ENCODE data around the gene TNFSF10.

TNFSF10 gene

DNA sequence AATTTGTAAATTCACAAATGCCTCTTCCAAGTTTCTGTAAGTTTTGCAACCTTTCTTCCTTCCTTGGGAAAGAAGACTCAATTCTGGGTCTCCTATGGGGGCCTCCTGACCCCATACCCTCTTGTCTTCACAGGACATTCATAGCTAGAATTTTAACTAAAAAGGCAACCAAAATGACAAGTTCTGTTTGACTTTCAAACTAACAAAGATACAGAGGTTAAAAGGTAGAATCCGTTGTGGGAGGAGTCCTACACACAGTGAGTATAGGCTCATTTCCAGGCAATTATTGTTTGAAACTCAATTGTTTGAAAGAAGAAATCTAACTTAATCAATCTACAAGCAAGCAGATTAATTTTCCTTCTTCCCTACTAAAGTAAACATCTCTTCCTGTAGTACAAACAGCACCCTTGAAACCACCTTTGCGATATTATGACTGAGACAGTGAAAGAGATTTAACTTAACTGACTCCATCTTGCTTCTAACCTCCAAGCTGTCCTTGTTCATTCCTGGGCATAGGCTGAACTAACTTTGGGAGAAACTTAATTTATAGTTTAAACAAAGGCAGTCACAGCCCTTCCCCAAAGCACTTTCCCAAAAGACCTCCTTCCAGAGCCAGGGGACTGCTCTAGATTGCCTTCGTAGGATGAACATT lies 14.4 kb upstream of the TNFSF10 start:
- Histone ChIP-seq H3K79me2 (ENCODE audit: insufficient read depth, low read length) (no peaks in the 10 kb centered on the region), H3K27me3 (ENCODE audit: insufficient read depth, low read length, poor library complexity) (no peaks in the 10 kb centered on the region), H3K36me3 (ENCODE audit: insufficient read depth, low read length) (no peaks in the 10 kb centered on the region), H3K4me2 (ENCODE audit: insufficient read depth, low read length) (peak overlapping the region; percentile 9; the same call in 1 of the 2 replicates), H4K20me1 (ENCODE audit: insufficient read depth, low read length) (no peaks in the 10 kb centered on the region), H3K4me3 (ENCODE audit: low read depth in 1 of 2, low read length in 2 of 2) (no peak overlapping the region), H3K9ac (ENCODE audit: low read depth, low read length) (peak overlapping the region; percentile 27; the same call in 1 of the 2 replicates), H2AFZ (ENCODE audit: low read depth, low read length) (peak overlapping the region; percentile 64), H3K4me1 (ENCODE audit: insufficient read depth, low read length) (peaks cover 38% of the 10 kb centered on the region), H3K27ac (ENCODE audit: low read length) (peak overlapping the region; percentile 71), H3K9me3 (ENCODE audit: insufficient read depth, low read length, severe bottlenecking) (no peaks in the 10 kb centered on the region)
- ATAC-seq (ENCODE audit: insufficient read depth, low read depth), result peak; percentile 8; the same call in 1 of the 3 replicates
- TF ChIP-seq EZH2 (IDR thresholded peaks at IDR 0.05; ENCODE audit: borderline replicate concordance, low read depth, low read length, severe bottlenecking), result no peak
- TF ChIP-seq, protein P1, sequence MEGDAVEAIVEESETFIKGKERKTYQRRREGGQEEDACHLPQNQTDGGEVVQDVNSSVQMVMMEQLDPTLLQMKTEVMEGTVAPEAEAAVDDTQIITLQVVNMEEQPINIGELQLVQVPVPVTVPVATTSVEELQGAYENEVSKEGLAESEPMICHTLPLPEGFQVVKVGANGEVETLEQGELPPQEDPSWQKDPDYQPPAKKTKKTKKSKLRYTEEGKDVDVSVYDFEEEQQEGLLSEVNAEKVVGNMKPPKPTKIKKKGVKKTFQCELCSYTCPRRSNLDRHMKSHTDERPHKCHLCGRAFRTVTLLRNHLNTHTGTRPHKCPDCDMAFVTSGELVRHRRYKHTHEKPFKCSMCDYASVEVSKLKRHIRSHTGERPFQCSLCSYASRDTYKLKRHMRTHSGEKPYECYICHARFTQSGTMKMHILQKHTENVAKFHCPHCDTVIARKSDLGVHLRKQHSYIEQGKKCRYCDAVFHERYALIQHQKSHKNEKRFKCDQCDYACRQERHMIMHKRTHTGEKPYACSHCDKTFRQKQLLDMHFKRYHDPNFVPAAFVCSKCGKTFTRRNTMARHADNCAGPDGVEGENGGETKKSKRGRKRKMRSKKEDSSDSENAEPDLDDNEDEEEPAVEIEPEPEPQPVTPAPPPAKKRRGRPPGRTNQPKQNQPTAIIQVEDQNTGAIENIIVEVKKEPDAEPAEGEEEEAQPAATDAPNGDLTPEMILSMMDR (IDR thresholded peaks at IDR 0.05; ENCODE audit: borderline replicate concordance, extremely low read depth, low read length, poor library complexity, severe bottlenecking), result no peak
- no peak for DNase-seq

DNA sequence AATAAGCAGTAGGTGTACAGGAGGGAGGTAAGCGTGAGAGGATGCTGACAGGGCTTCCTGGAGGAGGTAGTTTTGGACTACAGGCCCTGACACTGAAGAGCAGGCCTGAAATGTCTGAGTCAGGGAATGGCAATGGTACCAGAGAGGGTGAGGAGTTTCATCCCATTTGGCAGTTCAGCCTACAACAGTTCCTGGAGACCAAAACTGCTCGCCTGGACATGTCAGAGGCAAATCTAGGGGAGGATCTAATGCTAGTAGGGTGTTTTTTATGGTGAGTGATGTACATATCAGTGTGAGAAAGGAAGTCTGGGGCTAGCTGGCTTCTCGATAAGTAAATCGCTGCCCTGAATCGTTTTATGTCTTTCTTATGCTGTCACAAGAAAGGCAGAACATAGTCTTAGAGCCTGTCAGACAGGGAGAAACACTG lies 13.8 kb upstream of the TNFSF10 start:
- TF ChIP-seq EZH2 (IDR thresholded peaks at IDR 0.05; ENCODE audit: borderline replicate concordance, low read depth, low read length, severe bottlenecking), result no peak
- TF ChIP-seq, protein P1 (IDR thresholded peaks at IDR 0.05; ENCODE audit: borderline replicate concordance, extremely low read depth, low read length, poor library complexity, severe bottlenecking), result no peak
- Histone ChIP-seq H3K9me3 (ENCODE audit: insufficient read depth, low read length, severe bottlenecking) (no peaks in the 10 kb centered on the region), H3K27ac (ENCODE audit: low read length) (peak overlapping the region; percentile 71), H3K36me3 (ENCODE audit: insufficient read depth, low read length) (no peaks in the 10 kb centered on the region), H3K4me2 (ENCODE audit: insufficient read depth, low read length) (peak overlapping the region; percentile 9; the same call in 1 of the 2 replicates), H3K79me2 (ENCODE audit: insufficient read depth, low read length) (no peaks in the 10 kb centered on the region), H3K9ac (ENCODE audit: low read depth, low read length) (peak overlapping the region; percentile 27; the same call in 1 of the 2 replicates), H3K27me3 (ENCODE audit: insufficient read depth, low read length, poor library complexity) (no peaks in the 10 kb centered on the region), H2AFZ (ENCODE audit: low read depth, low read length) (peak overlapping the region; percentile 64), H3K4me1 (ENCODE audit: insufficient read depth, low read length) (peaks cover 40% of the 10 kb centered on the region), H3K4me3 (ENCODE audit: low read depth in 1 of 2, low read length in 2 of 2) (no peak overlapping the region), H4K20me1 (ENCODE audit: insufficient read depth, low read length) (no peaks in the 10 kb centered on the region)
- DNase-seq (peak; percentile 48), ATAC-seq (ENCODE audit: insufficient read depth, low read depth) (peak; percentile 79)

DNA sequence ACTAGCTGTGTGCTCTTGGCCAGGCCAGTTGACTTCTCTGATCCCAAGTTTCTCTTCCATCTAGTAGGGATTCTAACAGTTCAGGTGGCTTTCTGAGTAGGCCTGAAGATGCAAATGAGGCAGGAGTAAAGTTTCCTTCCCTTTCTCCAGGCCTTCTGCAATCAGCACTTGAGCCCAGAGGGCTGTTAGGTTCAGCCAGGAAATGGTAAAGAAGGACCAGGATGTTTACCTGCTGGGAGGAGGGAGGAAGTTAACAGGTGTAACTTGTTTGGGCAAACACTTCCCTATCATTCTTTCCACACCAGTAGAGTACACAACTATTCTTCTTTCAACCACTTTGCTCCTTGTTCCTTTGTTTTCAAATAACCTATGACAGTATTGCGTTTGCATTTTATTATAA lies 13.3 kb upstream of the TNFSF10 start:
- H3K4me3 ChIP-seq (ENCODE audit: low read depth in 1 of 2, low read length in 2 of 2), result no peak overlapping the region
- ATAC-seq (ENCODE audit: insufficient read depth, low read depth), result peak; percentile 6; the same call in 2 of the 3 replicates
- no peaks in the 10 kb centered on the region for H3K27me3 ChIP-seq (ENCODE audit: insufficient read depth, low read length, poor library complexity)
- peak overlapping the region; percentile 71 for H3K27ac ChIP-seq (ENCODE audit: low read length)
- H3K9ac ChIP-seq (ENCODE audit: low read depth, low read length), result 0 out of 2 replicates have a peak overlapping the region, but pooled peaks have one; percentile 27
- H3K4me1 ChIP-seq (ENCODE audit: insufficient read depth, low read length), result peaks cover 41% of the 10 kb centered on the region
- no peaks in the 10 kb centered on the region for H3K9me3 ChIP-seq (ENCODE audit: insufficient read depth, low read length, severe bottlenecking)
- 0 out of 2 replicates have a peak overlapping the region, but pooled peaks have one; percentile 64 for H2AFZ ChIP-seq (ENCODE audit: low read depth, low read length)
- no peak for DNase-seq
- H3K79me2 ChIP-seq (ENCODE audit: insufficient read depth, low read length), result no peaks in the 10 kb centered on the region
- H3K4me2 ChIP-seq (ENCODE audit: insufficient read depth, low read length), result no peak overlapping the region; the same call in 1 of the 2 replicates
- no peaks in the 10 kb centered on the region for H4K20me1 ChIP-seq (ENCODE audit: insufficient read depth, low read length)
- TF ChIP-seq, protein P1 (IDR thresholded peaks at IDR 0.05; ENCODE audit: borderline replicate concordance, extremely low read depth, low read length, poor library complexity, severe bottlenecking), result no peak
- no peak for TF ChIP-seq EZH2 (IDR thresholded peaks at IDR 0.05; ENCODE audit: borderline replicate concordance, low read depth, low read length, severe bottlenecking)
- H3K36me3 ChIP-seq (ENCODE audit: insufficient read depth, low read length), result no peaks in the 10 kb centered on the region

All from DND-41 (cell line).